Measurements from ENCODE around the gene TTC1. TPM values are rescaled to one million over a fixed set of nuclear protein-coding genes. Genes with fewer than 3 reads are reported as not detected.
"Not testable (repeated sequence)": the region's sequence is repeated elsewhere in the genome, so short reads cannot be mapped to it uniquely, and the experiment has no call there.

The TTC1 gene
- total and polyA plus RNA-seq, 4 donors = 40.5 to 57.8 (median 47.9) TPM

DNA sequence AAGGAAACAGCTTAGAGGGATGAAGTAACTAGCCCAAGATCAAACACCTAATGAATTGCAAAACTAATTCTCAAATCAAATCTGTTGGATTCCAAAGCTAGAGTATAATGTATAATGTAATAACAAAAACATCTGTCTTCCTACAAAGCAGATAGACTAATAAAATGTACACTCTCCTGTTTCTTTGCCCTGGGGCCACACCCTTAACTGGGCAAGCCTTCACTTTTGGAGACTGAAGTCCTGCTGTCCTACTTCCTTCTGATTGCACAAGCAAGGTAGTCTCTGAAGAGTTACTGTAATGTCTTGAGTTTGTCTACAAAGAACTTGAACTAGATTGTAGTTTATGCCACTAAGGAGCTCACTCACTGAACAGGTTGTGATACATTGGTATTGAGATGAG lies 2.5 kb downstream of the TTC1 start:
- ATAC-seq (ENCODE audit: low FRiP score) (no peak), DNase-seq (no peak)
- Histone ChIP-seq H3K36me3 (ENCODE audit: control insufficient read depth in 1 of 2, insufficient read depth in 2 of 2, low read length in 1 of 2) (no peaks in the 10 kb centered on the region), H3K4me1 (ENCODE audit: control insufficient read depth in 1 of 2, insufficient read depth in 2 of 2, low read length in 2 of 2) (no peaks in the 10 kb centered on the region), H3K4me3 (ENCODE audit: low read length in 2 of 2) (no peak overlapping the region), H3K27me3 (ENCODE audit: control insufficient read depth in 1 of 2, insufficient read depth in 2 of 2, low read length in 1 of 2) (no peaks in the 10 kb centered on the region), H3K9me3 (ENCODE audit: control insufficient read depth, low read length) (no peaks in the 10 kb centered on the region), H3K27ac (ENCODE audit: low read depth in 1 of 2, low read length in 2 of 2) (no peak overlapping the region)
- intact Hi-C loops (cut with DNase I) = loop anchor here in 1 of 2 donors (10.0 kb wide), 1 partner anchor 103 kb away; the partner anchor contains the start of gene PWWP2A

DNA sequence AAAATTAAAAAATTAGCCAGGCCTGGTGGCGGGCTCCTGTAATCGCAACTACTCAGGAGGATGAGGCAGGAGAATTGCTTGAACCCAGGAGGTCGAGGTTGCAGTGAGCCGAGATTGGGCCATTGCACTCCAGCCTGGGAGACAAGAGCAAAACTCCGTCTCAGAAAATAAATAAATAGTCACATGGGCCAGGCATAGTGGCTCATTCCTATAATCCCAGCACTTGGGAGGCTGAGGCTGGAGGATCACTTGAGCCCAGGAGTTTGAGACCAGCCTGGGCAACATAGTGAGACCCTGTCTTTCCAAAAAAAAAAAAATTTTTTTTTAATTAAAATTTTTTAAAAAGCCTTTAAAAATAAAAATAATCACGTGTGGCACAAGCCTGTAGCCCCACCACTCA lies 5.3 kb downstream of the TTC1 start:
- H3K9me3 ChIP-seq (ENCODE audit: control insufficient read depth, low read length); H3K27me3 ChIP-seq (ENCODE audit: control insufficient read depth in 1 of 2, insufficient read depth in 2 of 2, low read length in 1 of 2); H3K27ac ChIP-seq (ENCODE audit: low read depth in 1 of 2, low read length in 2 of 2); H3K4me1 ChIP-seq (ENCODE audit: control insufficient read depth in 1 of 2, insufficient read depth in 2 of 2, low read length in 2 of 2); ATAC-seq (ENCODE audit: low FRiP score); DNase-seq; H3K4me3 ChIP-seq (ENCODE audit: low read length in 2 of 2); H3K36me3 ChIP-seq (ENCODE audit: control insufficient read depth in 1 of 2, insufficient read depth in 2 of 2, low read length in 1 of 2): not testable (repeated sequence)
- intact Hi-C loops (cut with DNase I) = loop anchor here in 1 of 2 donors (10.0 kb wide), 1 partner anchor 101 kb away; the partner anchor contains the start of gene PWWP2A
- 88 to 92% methylated on average over 6 of the region's 6 CpGs for WGBS, 2 donors

DNA sequence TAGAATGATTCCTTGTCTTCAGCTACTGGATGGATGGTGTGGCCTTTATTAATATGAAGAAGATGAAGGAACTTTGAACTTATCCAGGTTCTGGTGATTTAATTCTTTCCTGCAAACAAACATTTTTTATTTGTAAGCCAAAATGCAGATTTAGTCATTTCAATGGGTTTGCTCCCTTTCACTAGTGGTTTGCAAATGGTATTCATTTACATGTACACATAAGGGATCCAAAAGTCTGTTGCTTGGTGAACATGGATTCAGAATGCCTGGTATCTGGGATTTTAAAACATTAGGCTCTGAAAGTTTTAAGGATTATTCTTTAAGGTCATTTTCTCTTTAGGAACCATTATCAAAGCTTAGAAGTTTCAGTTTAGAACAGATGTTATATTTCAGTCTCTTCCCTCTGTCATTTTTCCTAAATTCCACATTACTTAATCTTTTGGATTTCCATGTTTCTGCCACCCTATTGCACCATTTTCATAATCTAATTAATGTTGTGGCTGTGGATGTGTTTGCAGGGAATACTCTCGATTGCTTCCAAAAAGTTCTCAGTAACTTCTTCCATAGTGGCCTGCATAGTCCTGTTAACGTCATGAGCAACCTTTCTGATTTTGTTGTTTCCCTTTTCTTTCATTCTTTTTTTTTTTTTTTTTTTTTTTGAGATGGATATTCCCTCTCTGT lies 10.1 kb downstream of the TTC1 start:
- 80 to 83% methylated on average over 2 of the region's 2 CpGs for WGBS, 2 donors
- intact Hi-C loops (cut with DNase I) = loop anchor here in 1 of 2 donors (10.0 kb wide), 1 partner anchor 96 kb away; the partner anchor contains the start of gene PWWP2A
- no peaks in the 10 kb centered on the region for H3K4me1 ChIP-seq (ENCODE audit: control insufficient read depth in 1 of 2, insufficient read depth in 2 of 2, low read length in 2 of 2)
- ATAC-seq (ENCODE audit: low FRiP score) = no peak
- H3K27ac ChIP-seq (ENCODE audit: low read depth in 1 of 2, low read length in 2 of 2) = no peak overlapping the region
- peaks cover 0 to 6% of the 10 kb centered on the region in 2 donors for H3K36me3 ChIP-seq (ENCODE audit: control insufficient read depth in 1 of 2, insufficient read depth in 2 of 2, low read length in 1 of 2)
- DNase-seq = no peak
- no peak overlapping the region for H3K4me3 ChIP-seq (ENCODE audit: low read length in 2 of 2)
- no peaks in the 10 kb centered on the region for H3K27me3 ChIP-seq (ENCODE audit: control insufficient read depth in 1 of 2, insufficient read depth in 2 of 2, low read length in 1 of 2)
- no peaks in the 10 kb centered on the region for H3K9me3 ChIP-seq (ENCODE audit: control insufficient read depth, low read length)

DNA sequence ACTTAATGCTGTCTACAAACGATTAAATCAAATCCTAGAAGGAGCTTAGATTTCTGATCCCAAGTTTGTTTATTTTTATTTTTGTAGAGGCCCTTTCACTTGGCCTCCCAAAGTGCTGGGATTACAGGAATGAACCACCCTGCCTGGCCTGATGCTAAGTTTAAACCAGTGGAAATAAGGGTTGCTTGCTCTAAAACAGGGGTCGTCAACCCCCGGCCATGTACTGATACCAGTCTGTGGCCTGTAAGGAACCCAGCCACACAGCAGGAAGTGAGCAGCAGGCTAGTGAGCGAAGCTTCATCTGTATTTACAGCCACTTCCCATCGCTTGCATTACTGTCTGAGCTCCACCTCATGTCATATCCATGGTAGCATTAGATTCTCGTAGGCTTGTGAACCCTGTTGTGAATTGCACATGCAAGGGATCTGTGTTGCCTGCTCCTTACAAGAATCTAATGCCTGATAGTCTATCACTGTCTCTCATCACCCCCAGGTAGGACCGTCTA lies 11.4 kb downstream of the TTC1 start:
- ATAC-seq (ENCODE audit: low FRiP score) (no peak), DNase-seq (no peak)
- intact Hi-C loops (cut with DNase I) = loop anchor here (5.0 kb wide), 4 partner anchors 177 to 377 kb away; no protein-coding TSS in a partner anchor
- WGBS, 2 donors = 82 to 86% methylated on average over 7 of the region's 7 CpGs
- Histone ChIP-seq H3K4me3 (ENCODE audit: low read length in 2 of 2) (no peak overlapping the region), H3K27ac (ENCODE audit: low read depth in 1 of 2, low read length in 2 of 2) (no peak overlapping the region), H3K27me3 (ENCODE audit: control insufficient read depth in 1 of 2, insufficient read depth in 2 of 2, low read length in 1 of 2) (no peaks in the 10 kb centered on the region), H3K4me1 (ENCODE audit: control insufficient read depth in 1 of 2, insufficient read depth in 2 of 2, low read length in 2 of 2) (no peaks in the 10 kb centered on the region), H3K36me3 (ENCODE audit: control insufficient read depth in 1 of 2, insufficient read depth in 2 of 2, low read length in 1 of 2) (peaks cover 0 to 6% of the 10 kb centered on the region in 2 donors), H3K9me3 (ENCODE audit: control insufficient read depth, low read length) (no peaks in the 10 kb centered on the region)

DNA sequence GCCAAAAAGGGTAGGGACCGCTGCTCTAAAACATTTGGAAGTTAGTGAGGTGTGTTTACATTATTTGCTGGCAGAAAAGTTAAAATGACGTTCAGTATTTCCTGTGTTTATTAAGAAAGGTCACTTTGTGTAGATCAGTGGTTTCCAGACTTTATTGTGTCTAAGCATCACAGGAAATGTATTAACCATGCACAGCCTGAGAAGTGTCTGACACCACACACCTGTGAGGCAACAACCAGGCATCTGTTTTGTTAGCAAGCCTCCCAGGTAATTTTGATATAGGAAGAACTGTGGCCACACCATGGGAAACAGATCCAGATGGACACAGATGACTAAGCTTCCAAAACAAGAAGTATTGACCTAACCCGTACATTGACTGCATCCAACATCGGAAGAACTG lies 12.0 kb downstream of the TTC1 start:
- Histone ChIP-seq H3K27ac (ENCODE audit: low read depth in 1 of 2, low read length in 2 of 2) (no peak overlapping the region), H3K4me3 (ENCODE audit: low read length in 2 of 2) (no peak overlapping the region), H3K4me1 (ENCODE audit: control insufficient read depth in 1 of 2, insufficient read depth in 2 of 2, low read length in 2 of 2) (no peaks in the 10 kb centered on the region), H3K36me3 (ENCODE audit: control insufficient read depth in 1 of 2, insufficient read depth in 2 of 2, low read length in 1 of 2) (peaks cover 0 to 6% of the 10 kb centered on the region in 2 donors), H3K9me3 (ENCODE audit: control insufficient read depth, low read length) (no peaks in the 10 kb centered on the region), H3K27me3 (ENCODE audit: control insufficient read depth in 1 of 2, insufficient read depth in 2 of 2, low read length in 1 of 2) (no peaks in the 10 kb centered on the region)
- ATAC-seq (ENCODE audit: low FRiP score) (no peak), DNase-seq (no peak)
- intact Hi-C loops (cut with DNase I) = loop anchor here (5.0 kb wide), 4 partner anchors 176 to 376 kb away; no protein-coding TSS in a partner anchor
- 47 to 50% methylated on average over 4 of the region's 4 CpGs for WGBS, 2 donors

DNA sequence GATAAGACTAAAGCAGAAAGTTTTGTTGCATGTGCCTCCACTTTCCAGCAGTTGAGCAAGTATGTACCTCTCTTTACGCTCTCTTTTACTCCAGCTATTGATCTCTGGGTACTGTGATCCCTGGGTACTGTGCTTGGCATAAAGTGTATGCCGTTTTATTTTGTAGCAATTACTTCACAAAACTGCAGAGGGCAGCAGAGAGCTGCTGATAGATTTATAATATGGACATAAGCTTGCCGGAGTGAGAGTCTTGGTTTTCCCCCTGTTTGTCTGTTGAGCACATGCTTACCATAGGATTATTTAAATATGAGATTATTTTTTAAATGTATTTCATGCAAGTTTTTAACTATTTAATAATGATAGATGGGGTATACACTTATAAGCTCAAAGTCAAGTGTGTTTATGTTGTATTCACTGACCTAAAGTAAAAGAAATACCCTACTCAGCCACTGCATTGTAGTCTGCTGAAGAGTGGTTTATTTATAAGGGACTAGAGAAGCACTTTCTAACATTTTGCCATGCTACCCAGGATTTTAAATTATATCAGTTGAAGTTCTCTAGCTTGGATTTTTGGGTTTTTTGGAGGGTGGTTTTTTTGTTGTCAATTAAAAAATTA lies 13.0 kb downstream of the TTC1 start:
- Histone ChIP-seq H3K36me3 (ENCODE audit: control insufficient read depth in 1 of 2, insufficient read depth in 2 of 2, low read length in 1 of 2) (peaks cover 0 to 5% of the 10 kb centered on the region in 2 donors), H3K27ac (ENCODE audit: low read depth in 1 of 2, low read length in 2 of 2) (no peak overlapping the region), H3K4me3 (ENCODE audit: low read length in 2 of 2) (no peak overlapping the region), H3K9me3 (ENCODE audit: control insufficient read depth, low read length) (no peaks in the 10 kb centered on the region), H3K4me1 (ENCODE audit: control insufficient read depth in 1 of 2, insufficient read depth in 2 of 2, low read length in 2 of 2) (no peaks in the 10 kb centered on the region), H3K27me3 (ENCODE audit: control insufficient read depth in 1 of 2, insufficient read depth in 2 of 2, low read length in 1 of 2) (no peaks in the 10 kb centered on the region)
- DNase-seq = no peak
- intact Hi-C loops (cut with DNase I) = loop anchor here (1.0 to 5.0 kb wide), 5 partner anchors 175 to 375 kb away; no protein-coding TSS in a partner anchor
- WGBS, 2 donors = 13 to 15% methylated on average over 3 of the region's 3 CpGs
- ATAC-seq (ENCODE audit: low FRiP score) = peak; percentile 90

DNA sequence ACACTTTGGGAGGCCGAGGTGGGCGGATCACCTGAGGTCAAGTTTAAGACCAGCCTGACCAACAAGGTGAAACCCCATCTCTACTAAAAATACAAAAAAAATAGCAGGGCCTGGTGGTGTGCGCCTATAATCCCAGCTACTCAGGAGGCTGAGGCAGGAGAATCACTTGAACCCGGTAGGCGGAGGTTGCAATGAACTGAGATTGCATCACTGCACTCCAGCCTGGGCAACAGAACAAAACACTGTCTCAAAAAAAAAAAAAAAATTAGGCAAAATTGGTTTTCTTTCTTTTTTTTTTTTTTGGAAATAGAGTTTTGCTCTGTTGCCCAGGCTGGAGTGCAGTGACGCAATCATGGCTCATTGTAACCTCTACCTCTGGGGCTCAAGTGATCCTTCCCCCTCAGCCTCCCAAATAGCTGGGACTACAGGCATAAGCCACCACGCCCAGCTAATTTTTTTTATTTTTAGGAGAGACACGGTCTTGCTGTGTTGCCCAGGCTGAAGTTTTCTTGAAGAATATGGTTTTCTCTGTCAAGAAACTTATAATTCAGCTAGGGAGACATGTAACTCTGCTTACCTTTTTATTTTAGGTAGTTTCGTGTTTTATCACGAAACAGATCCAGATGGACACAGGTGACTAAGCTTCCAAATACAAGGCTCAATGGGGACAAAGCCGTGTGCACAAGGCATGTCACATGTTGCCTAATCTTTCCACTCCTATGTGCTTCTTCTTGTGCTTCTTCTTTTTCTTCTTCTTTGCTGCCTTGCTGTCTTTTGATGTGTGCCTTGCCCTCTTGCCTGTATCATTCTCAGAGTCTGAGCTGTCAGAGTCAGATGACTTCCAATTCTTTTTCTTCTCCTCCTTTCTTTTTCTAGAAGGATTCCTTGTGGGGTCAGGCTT lies 14.3 kb downstream of the TTC1 start:
- no peak overlapping the region for H3K27ac ChIP-seq (ENCODE audit: low read depth in 1 of 2, low read length in 2 of 2)
- WGBS, 2 donors = 91% methylated on average over 11 of the region's 11 CpGs
- ATAC-seq (ENCODE audit: low FRiP score) = peak; percentile 68

DNA sequence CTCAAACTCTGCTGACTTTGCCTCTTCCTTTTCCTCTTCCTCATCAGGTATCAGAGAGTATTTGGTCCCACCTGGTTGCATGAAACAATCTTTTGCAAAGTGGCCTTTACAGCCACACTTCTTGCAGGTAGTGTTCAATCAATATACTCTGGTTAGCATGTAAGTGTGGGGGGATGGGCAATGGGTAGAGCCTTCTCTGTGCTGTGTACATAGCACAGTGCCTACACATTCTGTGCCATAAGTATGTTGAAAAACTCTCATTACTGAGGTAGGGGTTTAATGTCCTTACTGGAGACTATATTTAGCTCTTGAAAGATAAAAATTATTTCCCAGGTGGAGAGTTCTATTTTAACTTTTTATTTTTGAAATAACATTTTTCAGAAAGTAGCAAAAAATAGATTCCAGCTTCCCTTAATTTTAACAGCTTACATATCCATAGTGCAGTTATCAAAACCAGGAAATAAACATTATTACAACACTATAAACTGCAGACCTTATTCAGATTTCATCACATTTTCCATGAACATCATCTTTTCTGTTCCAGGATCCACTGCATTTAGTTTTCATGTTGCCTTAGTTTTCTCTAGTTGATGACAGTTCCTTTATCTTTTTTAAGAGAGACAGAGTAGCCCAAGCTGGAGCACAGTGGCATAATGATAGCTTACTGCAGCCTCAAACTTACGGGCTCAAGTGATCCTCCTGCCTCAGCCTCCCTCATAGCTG lies 15.1 kb downstream of the TTC1 start:
- Histone ChIP-seq H3K27me3 (ENCODE audit: control insufficient read depth in 1 of 2, insufficient read depth in 2 of 2, low read length in 1 of 2) (no peaks in the 10 kb centered on the region), H3K36me3 (ENCODE audit: control insufficient read depth in 1 of 2, insufficient read depth in 2 of 2, low read length in 1 of 2) (no peaks in the 10 kb centered on the region), H3K4me1 (ENCODE audit: control insufficient read depth in 1 of 2, insufficient read depth in 2 of 2, low read length in 2 of 2) (no peaks in the 10 kb centered on the region), H3K9me3 (ENCODE audit: control insufficient read depth, low read length) (no peaks in the 10 kb centered on the region), H3K4me3 (ENCODE audit: low read length in 2 of 2) (no peak overlapping the region), H3K27ac (ENCODE audit: low read depth in 1 of 2, low read length in 2 of 2) (no peak overlapping the region)
- 91 to 96% methylated on average over 1 of the region's 1 CpG for WGBS, 2 donors
- ATAC-seq (ENCODE audit: low FRiP score) (no peak), DNase-seq (no peak)
- intact Hi-C loops (cut with DNase I) = loop anchor here (5.0 kb wide), 4 partner anchors 173 to 373 kb away; no protein-coding TSS in a partner anchor

More for the DNA sequence above, 14.3 kb downstream of the TTC1 start:
- H3K4me3 ChIP-seq (ENCODE audit: low read length in 2 of 2) = no peak overlapping the region
- no peaks in the 10 kb centered on the region for H3K4me1 ChIP-seq (ENCODE audit: control insufficient read depth in 1 of 2, insufficient read depth in 2 of 2, low read length in 2 of 2)
- H3K36me3 ChIP-seq (ENCODE audit: control insufficient read depth in 1 of 2, insufficient read depth in 2 of 2, low read length in 1 of 2) = no peaks in the 10 kb centered on the region
- no peaks in the 10 kb centered on the region for H3K27me3 ChIP-seq (ENCODE audit: control insufficient read depth in 1 of 2, insufficient read depth in 2 of 2, low read length in 1 of 2)
- intact Hi-C loops (cut with DNase I) = loop anchor here (5.0 kb wide), 4 partner anchors 174 to 374 kb away; no protein-coding TSS in a partner anchor
- DNase-seq = no peak
- no peaks in the 10 kb centered on the region for H3K9me3 ChIP-seq (ENCODE audit: control insufficient read depth, low read length)

Data from aorta (tissue), 5 donors.